ENCODE results near the gene LIPG. TPM values are rescaled to one million over a fixed set of nuclear protein-coding genes. Genes with fewer than 3 reads are reported as not detected.

LIPG gene
- total and polyA plus RNA-seq, 2 of the 13 experiments (the other 11 are each of a cell fraction or from before 2014, with no cell fraction given): 0.96 to 10.8 TPM

DNA sequence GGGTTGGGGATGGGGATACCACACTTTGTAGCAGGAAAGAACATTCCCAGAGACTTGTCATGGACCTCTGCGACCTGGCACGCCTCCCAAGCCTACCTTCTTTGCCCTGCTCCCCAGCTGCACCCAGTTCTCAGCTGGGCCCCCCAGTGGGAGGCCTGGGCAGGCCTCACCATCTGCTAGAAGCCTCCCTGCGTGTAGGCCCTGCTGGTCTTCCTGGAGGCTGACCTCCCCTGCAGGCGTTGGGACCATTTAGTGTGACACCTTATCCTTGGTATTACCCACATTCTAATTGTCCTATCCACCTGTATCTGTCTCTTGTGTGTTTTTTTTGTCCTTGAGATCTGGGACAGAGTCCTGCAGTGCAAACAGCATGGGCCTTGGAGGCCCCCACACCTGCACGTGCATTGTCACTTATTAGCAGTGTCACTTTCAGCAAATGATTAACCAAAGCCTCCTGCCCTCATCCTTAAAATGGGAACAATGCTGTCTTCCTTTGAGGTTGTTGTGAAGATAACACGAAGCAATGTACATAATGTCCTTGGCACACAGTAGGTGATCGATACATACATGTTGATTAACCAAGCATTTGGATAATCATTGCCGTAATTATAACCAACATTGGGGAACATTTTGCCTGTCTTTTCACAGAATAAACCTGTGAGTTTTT is 77.2 kb downstream of the LIPG start (continued):
- TF ChIP-seq, protein P1, sequence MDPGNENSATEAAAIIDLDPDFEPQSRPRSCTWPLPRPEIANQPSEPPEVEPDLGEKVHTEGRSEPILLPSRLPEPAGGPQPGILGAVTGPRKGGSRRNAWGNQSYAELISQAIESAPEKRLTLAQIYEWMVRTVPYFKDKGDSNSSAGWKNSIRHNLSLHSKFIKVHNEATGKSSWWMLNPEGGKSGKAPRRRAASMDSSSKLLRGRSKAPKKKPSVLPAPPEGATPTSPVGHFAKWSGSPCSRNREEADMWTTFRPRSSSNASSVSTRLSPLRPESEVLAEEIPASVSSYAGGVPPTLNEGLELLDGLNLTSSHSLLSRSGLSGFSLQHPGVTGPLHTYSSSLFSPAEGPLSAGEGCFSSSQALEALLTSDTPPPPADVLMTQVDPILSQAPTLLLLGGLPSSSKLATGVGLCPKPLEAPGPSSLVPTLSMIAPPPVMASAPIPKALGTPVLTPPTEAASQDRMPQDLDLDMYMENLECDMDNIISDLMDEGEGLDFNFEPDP (CRISPR knock-in tag; conservative IDR thresholded peaks at IDR 0.05): no peak
- TF ChIP-seq, protein P2, sequence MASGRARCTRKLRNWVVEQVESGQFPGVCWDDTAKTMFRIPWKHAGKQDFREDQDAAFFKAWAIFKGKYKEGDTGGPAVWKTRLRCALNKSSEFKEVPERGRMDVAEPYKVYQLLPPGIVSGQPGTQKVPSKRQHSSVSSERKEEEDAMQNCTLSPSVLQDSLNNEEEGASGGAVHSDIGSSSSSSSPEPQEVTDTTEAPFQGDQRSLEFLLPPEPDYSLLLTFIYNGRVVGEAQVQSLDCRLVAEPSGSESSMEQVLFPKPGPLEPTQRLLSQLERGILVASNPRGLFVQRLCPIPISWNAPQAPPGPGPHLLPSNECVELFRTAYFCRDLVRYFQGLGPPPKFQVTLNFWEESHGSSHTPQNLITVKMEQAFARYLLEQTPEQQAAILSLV (CRISPR knock-in tag; IDR thresholded peaks at IDR 0.05; ENCODE audit: borderline replicate concordance): peak; percentile 23; the same call in 1 of the 2 replicates
- TF ChIP-seq, protein P3, sequence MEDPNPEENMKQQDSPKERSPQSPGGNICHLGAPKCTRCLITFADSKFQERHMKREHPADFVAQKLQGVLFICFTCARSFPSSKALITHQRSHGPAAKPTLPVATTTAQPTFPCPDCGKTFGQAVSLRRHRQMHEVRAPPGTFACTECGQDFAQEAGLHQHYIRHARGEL (CRISPR knock-in tag; IDR thresholded peaks at IDR 0.05): no peak
- TF ChIP-seq ZNF569 (CRISPR knock-in tag; IDR thresholded peaks at IDR 0.05; ENCODE audit: borderline replicate concordance) (no peak), ZNF703 (CRISPR knock-in tag; IDR thresholded peaks at IDR 0.05; ENCODE audit: borderline replicate concordance) (peak; percentile 78; the same call in 1 of the 2 replicates), CHD2 (IDR thresholded peaks at IDR 0.05; ENCODE audit: low read depth, low read length) (no peak), ZMAT3 (CRISPR knock-in tag; conservative IDR thresholded peaks at IDR 0.05) (peak; percentile 26; the same call in 1 of the 2 replicates)
- TF ChIP-seq, protein P4, sequence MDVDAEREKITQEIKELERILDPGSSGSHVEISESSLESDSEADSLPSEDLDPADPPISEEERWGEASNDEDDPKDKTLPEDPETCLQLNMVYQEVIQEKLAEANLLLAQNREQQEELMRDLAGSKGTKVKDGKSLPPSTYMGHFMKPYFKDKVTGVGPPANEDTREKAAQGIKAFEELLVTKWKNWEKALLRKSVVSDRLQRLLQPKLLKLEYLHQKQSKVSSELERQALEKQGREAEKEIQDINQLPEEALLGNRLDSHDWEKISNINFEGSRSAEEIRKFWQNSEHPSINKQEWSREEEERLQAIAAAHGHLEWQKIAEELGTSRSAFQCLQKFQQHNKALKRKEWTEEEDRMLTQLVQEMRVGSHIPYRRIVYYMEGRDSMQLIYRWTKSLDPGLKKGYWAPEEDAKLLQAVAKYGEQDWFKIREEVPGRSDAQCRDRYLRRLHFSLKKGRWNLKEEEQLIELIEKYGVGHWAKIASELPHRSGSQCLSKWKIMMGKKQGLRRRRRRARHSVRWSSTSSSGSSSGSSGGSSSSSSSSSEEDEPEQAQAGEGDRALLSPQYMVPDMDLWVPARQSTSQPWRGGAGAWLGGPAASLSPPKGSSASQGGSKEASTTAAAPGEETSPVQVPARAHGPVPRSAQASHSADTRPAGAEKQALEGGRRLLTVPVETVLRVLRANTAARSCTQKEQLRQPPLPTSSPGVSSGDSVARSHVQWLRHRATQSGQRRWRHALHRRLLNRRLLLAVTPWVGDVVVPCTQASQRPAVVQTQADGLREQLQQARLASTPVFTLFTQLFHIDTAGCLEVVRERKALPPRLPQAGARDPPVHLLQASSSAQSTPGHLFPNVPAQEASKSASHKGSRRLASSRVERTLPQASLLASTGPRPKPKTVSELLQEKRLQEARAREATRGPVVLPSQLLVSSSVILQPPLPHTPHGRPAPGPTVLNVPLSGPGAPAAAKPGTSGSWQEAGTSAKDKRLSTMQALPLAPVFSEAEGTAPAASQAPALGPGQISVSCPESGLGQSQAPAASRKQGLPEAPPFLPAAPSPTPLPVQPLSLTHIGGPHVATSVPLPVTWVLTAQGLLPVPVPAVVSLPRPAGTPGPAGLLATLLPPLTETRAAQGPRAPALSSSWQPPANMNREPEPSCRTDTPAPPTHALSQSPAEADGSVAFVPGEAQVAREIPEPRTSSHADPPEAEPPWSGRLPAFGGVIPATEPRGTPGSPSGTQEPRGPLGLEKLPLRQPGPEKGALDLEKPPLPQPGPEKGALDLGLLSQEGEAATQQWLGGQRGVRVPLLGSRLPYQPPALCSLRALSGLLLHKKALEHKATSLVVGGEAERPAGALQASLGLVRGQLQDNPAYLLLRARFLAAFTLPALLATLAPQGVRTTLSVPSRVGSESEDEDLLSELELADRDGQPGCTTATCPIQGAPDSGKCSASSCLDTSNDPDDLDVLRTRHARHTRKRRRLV (CRISPR knock-in tag; IDR thresholded peaks at IDR 0.05): 0 out of 2 replicates have a peak, but pooled peaks have one; percentile 49
- TF ChIP-seq, protein P5, sequence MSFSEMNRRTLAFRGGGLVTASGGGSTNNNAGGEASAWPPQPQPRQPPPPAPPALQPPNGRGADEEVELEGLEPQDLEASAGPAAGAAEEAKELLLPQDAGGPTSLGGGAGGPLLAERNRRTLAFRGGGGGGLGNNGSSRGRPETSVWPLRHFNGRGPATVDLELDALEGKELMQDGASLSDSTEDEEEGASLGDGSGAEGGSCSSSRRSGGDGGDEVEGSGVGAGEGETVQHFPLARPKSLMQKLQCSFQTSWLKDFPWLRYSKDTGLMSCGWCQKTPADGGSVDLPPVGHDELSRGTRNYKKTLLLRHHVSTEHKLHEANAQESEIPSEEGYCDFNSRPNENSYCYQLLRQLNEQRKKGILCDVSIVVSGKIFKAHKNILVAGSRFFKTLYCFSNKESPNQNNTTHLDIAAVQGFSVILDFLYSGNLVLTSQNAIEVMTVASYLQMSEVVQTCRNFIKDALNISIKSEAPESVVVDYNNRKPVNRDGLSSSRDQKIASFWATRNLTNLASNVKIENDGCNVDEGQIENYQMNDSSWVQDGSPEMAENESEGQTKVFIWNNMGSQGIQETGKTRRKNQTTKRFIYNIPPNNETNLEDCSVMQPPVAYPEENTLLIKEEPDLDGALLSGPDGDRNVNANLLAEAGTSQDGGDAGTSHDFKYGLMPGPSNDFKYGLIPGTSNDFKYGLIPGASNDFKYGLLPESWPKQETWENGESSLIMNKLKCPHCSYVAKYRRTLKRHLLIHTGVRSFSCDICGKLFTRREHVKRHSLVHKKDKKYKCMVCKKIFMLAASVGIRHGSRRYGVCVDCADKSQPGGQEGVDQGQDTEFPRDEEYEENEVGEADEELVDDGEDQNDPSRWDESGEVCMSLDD (CRISPR knock-in tag; IDR thresholded peaks at IDR 0.05; ENCODE audit: borderline replicate concordance): 0 out of 2 replicates have a peak, but pooled peaks have one; percentile 75
